GM12878 (cell line): Measurements from ENCODE around the gene KCNIP2. TPM values are rescaled to one million over a fixed set of nuclear protein-coding genes. Genes with fewer than 3 reads are reported as not detected.

Source experiments
- BCL3 ChIP-seq: IDR thresholded peaks from 2 replicates; pipeline ENCODE4 v1.6.1; 2011; ENCODE audit warnings: borderline replicate concordance, low read depth, mild to moderate bottlenecking, moderate library complexity, low read length; ENCODE audit not compliant: insufficient read depth, poor library complexity, severe bottlenecking
- CEBPZ ChIP-seq: fragments of 150-350 bp; IDR thresholded peaks from 2 replicates; pipeline ENCODE4 v1.6.1; 2016; ENCODE audit warnings: low read depth, low read length
- CHD1 ChIP-seq: IDR thresholded peaks from 2 replicates; pipeline ENCODE4 v1.6.1; 2012; ENCODE audit warnings: low read depth, low read length, improper control_type of control experiment
- CTCF ChIP-seq, 3 experiments: IDR thresholded peaks in 2 of 3; conservative IDR thresholded peaks in 1 of 3; 2 replicates each; pipeline ENCODE4 v1.5.1; 2011; ENCODE audit warnings: low read depth in 3 of 3, low read length in 3 of 3, mild to moderate bottlenecking in 3 of 3, control low read depth in 2 of 3, moderate library complexity in 2 of 3, inconsistent platforms in 1 of 3, mixed read lengths in 1 of 3; ENCODE audit not compliant: control insufficient read depth in 2 of 3, insufficient read depth in 1 of 3; ENCODE audit errors: extremely low read depth in 1 of 3
- ETV6 ChIP-seq, 2 experiments: fragments of 450-650 bp in 1 of 2; IDR thresholded peaks in 1 of 2; conservative IDR thresholded peaks in 1 of 2; 2 replicates each; pipeline ENCODE4 v1.6.1; 2014; ENCODE audit warnings: antibody characterized with exemption in 1 of 2, borderline replicate concordance in 1 of 2, low read depth in 1 of 2, mild to moderate bottlenecking in 1 of 2, moderate library complexity in 1 of 2
- EZH2 ChIP-seq: IDR thresholded peaks from 2 replicates; pipeline ENCODE4 v1.6.1; 2012; ENCODE audit warnings: low read depth, mild to moderate bottlenecking, control low read depth, inconsistent platforms, low read length, borderline replicate concordance; ENCODE audit not compliant: control insufficient read depth
- HDAC6 ChIP-seq: fragments of 200-600 bp; sonication (generic); IDR thresholded peaks from one replicate; pipeline ENCODE4 v1.8.0; 2017; ENCODE audit warnings: antibody characterized with exemption; ENCODE audit not compliant: unreplicated experiment
- HSF1 ChIP-seq: fragments of 150-350 bp; IDR thresholded peaks from 2 replicates; pipeline ENCODE4 v1.6.1; 2014; ENCODE audit warnings: mild to moderate bottlenecking, low read depth, low read length
- JUNB ChIP-seq: IDR thresholded peaks from 2 replicates; pipeline ENCODE4 v1.6.1; 2016; ENCODE audit warnings: antibody characterized with exemption, mild to moderate bottlenecking
- KDM1A ChIP-seq: fragments of 200-600 bp; sonication (generic); IDR thresholded peaks from 2 replicates; pipeline ENCODE4 v1.6.1; 2016; ENCODE audit warnings: borderline replicate concordance
- MEF2B ChIP-seq: fragments of 450-650 bp; IDR thresholded peaks from 2 replicates; pipeline ENCODE4 v1.6.1; 2018; ENCODE audit warnings: mild to moderate bottlenecking, moderate library complexity; ENCODE audit not compliant: partially characterized antibody, poor library complexity, severe bottlenecking
- MXI1 ChIP-seq: fragments of 150-350 bp; IDR thresholded peaks from 2 replicates; pipeline ENCODE4 v1.6.1; 2011; ENCODE audit warnings: low read depth, mild to moderate bottlenecking, inconsistent platforms, low read length, improper control_type of control experiment
- NBN ChIP-seq: fragments of 450-650 bp; IDR thresholded peaks from 2 replicates; pipeline ENCODE4 v1.6.1; 2016
- NFIC ChIP-seq: IDR thresholded peaks from 2 replicates; pipeline ENCODE4 v1.6.1; 2012; ENCODE audit warnings: low read depth, mild to moderate bottlenecking, inconsistent platforms, low read length, moderate library complexity
- PAX5 ChIP-seq: IDR thresholded peaks from 2 replicates; pipeline ENCODE4 v1.6.1; 2011; ENCODE audit warnings: low read depth, low read length, borderline replicate concordance
- PML ChIP-seq: IDR thresholded peaks from 2 replicates; pipeline ENCODE4 v1.6.1; 2012; ENCODE audit warnings: low read length, inconsistent platforms
- SP1 ChIP-seq: IDR thresholded peaks from one replicate; pipeline ENCODE4 v1.6.1; 2011; ENCODE audit warnings: low read depth, low read length
- SUZ12 ChIP-seq: fragments of 200-600 bp; sonication (generic); IDR thresholded peaks from one replicate; pipeline ENCODE4 v1.6.1; 2018; ENCODE audit warnings: antibody characterized with exemption, mild to moderate bottlenecking; ENCODE audit not compliant: unreplicated experiment
- YY1 ChIP-seq: IDR thresholded peaks from 2 replicates; pipeline ENCODE4 v1.6.1; 2011; ENCODE audit warnings: low read depth, mild to moderate bottlenecking, low read length
- ZNF217 ChIP-seq: fragments of 450-650 bp; IDR thresholded peaks from 2 replicates; pipeline ENCODE4 v1.6.1; 2017; ENCODE audit warnings: antibody characterized with exemption, mild to moderate bottlenecking
- polyA plus RNA-seq, 11 experiments: library from polyadenylated mRNA; depleted of rRNA in 4 of 11; unstranded in 6 of 11; stranded (reverse) in 5 of 11; fragments of >200 nt; fragmentation: Nextera tagmentation in 4 of 11; fragmentation: Illumina TruSeq in 1 of 11; extraction: Ambion mirVana in 4 of 11; extraction: Trizol in 1 of 11; gene quantifications; 1 replicate in 1 of 11; 2 replicates in 10 of 11; pipeline versions ENCODE4 v1.2.1 to v1.2.3, GENCODE V29; 2011 to 2016; ENCODE audit warnings: inconsistent platforms in 2 of 11, missing spikeins in 2 of 11, low read depth in 1 of 11
- total RNA-seq, 4 experiments: library from RNA; depleted of rRNA in 3 of 4; stranded (reverse); fragments of >200 nt in 3 of 4; fragmentation: Illumina TruSeq in 1 of 4; extraction: Trizol in 1 of 4; gene quantifications; 2 replicates each; pipeline versions ENCODE4 v1.2.1 to v1.2.3, GENCODE V29; 2013 to 2021

The KCNIP2 gene
- total and polyA plus RNA-seq, 10 of the 15 experiments (the other 5 are each of a cell fraction or from before 2014, with no cell fraction given) = 0.46 to 4.3 (median 1.7) TPM

GRCh38 chr10:101818119-101818871 lies 25.3 kb downstream of the KCNIP2 start, which contains the start of gene OGA (continued):
- no peak for TF ChIP-seq CEBPZ
- no peak for TF ChIP-seq EZH2
- TF ChIP-seq MEF2B = peak; percentile 88
- no peak for TF ChIP-seq HDAC6
- TF ChIP-seq BCL3 = no peak
- no peak for TF ChIP-seq CTCF (IDR thresholded peaks at IDR 0.05 in 2 of 3, conservative IDR thresholded peaks at IDR 0.05 in 1 of 3; ENCODE audit: control insufficient read depth in 2 of 3, extremely low read depth in 1 of 3, insufficient read depth in 1 of 3, low read depth in 3 of 3, low read length in 3 of 3)
- TF ChIP-seq CHD1 = peak; percentile 100
- TF ChIP-seq PAX5 = no peak; the same call in 1 of the 2 replicates
- TF ChIP-seq NFIC = peak; percentile 72
- peak; percentile 10; the same call in 1 of the 2 replicates for TF ChIP-seq JUNB
- 0 out of 2 replicates have a peak, but pooled peaks have one; percentile 28 for TF ChIP-seq YY1
- peak; percentile 79 for TF ChIP-seq MXI1
- no peak for TF ChIP-seq KDM1A
- no peak for TF ChIP-seq SUZ12
- TF ChIP-seq HSF1 = no peak
- TF ChIP-seq ETV6 (conservative IDR thresholded peaks at IDR 0.05 in 1 of 2, IDR thresholded peaks at IDR 0.05 in 1 of 2; ENCODE audit: borderline replicate concordance in 1 of 2, low read depth in 1 of 2) = no peak
- peak; percentile 93 for TF ChIP-seq SP1
- TF ChIP-seq NBN = peak; percentile 98
- TF ChIP-seq PML = peak; percentile 90
- no peak for TF ChIP-seq ZNF217
